Ovary (tissue), 3 donors: ENCODE measurements around the gene IGFL4.

Experiments used
- EP300 ChIP-seq: sonication (generic); formaldehyde crosslinking; IDR thresholded peaks from one replicate; pipeline ENCODE4 v1.6.1; 2017; ENCODE audit warnings: antibody characterized with exemption
- POLR2A ChIP-seq: fragments of 450-650 bp; IDR thresholded peaks from one replicate; pipeline ENCODE4 v1.6.1; 2017; ENCODE audit warnings: antibody characterized with exemption, mild to moderate bottlenecking, moderate library complexity
- TF ChIP-seq, protein P1 (sequence below), 3 donors: fragments of 450-650 bp in 2 of 3; fragments of 200-600 bp in 1 of 3; IDR thresholded peaks; one replicate each; pipeline versions ENCODE4 v1.5.1 to v1.8.0; 2016 to 2022; ENCODE audit warnings: antibody characterized with exemption in 3 of 3, mild to moderate bottlenecking in 1 of 3
- donor health status: DM: no; HTN: no; CAD: no.

DNA sequence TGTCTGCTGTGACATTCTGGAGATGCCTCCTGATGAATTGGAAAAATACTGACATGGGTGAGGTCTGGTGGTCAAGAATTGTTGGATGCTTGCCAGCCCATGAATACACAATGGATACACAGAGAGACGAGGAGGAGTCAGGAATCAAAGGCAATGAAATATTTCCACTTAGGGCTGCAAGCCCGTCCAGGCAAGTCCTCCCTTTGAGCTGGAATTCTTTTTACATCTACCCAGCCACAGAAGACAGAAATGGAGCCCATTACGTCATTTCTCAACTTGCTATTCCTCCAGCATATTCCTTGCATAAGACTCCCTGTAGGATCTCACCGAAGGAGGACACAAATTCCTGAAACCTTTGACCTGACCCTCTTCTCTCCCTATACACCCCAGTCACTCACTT is 15.7 kb upstream of the IGFL4 start:
- TF ChIP-seq POLR2A (no peak), EP300 (no peak)
- TF ChIP-seq, protein P1, sequence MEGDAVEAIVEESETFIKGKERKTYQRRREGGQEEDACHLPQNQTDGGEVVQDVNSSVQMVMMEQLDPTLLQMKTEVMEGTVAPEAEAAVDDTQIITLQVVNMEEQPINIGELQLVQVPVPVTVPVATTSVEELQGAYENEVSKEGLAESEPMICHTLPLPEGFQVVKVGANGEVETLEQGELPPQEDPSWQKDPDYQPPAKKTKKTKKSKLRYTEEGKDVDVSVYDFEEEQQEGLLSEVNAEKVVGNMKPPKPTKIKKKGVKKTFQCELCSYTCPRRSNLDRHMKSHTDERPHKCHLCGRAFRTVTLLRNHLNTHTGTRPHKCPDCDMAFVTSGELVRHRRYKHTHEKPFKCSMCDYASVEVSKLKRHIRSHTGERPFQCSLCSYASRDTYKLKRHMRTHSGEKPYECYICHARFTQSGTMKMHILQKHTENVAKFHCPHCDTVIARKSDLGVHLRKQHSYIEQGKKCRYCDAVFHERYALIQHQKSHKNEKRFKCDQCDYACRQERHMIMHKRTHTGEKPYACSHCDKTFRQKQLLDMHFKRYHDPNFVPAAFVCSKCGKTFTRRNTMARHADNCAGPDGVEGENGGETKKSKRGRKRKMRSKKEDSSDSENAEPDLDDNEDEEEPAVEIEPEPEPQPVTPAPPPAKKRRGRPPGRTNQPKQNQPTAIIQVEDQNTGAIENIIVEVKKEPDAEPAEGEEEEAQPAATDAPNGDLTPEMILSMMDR (IDR thresholded peaks at IDR 0.05): no peak
